Smooth muscle cell (in vitro differentiated cells): ENCODE data around the gene NAA38. TPM values are rescaled to one million over a fixed set of nuclear protein-coding genes. Genes with fewer than 3 reads are reported as not detected.

Source experiments
- DNase-seq: peaks from one replicate; lab custom pipeline; 2025; ENCODE audit not compliant: unreplicated experiment; lab: John Stamatoyannopoulos, UW
- H2AFZ ChIP-seq: fragments of 200-600 bp; sonication (generic); 2 replicates; pipeline ENCODE4 v1.6.0; 2016; ENCODE audit warnings: antibody characterized with exemption, low read depth, mild to moderate bottlenecking
- H3F3A ChIP-seq: fragments of 200-600 bp; sonication (generic); 2 replicates; pipeline ENCODE4 v1.6.0; 2017; ENCODE audit warnings: antibody characterized with exemption, low read depth
- H3K27ac ChIP-seq: fragments of 200-600 bp; sonication (generic); 2 replicates; pipeline ENCODE4 v1.5.1; 2016; ENCODE audit warnings: low read depth, mild to moderate bottlenecking
- H3K27me3 ChIP-seq: fragments of 200-600 bp; sonication (generic); 2 replicates; pipeline ENCODE4 v1.6.1; 2016; ENCODE audit warnings: low read depth, mild to moderate bottlenecking
- H3K36me3 ChIP-seq: fragments of 200-600 bp; sonication (generic); 2 replicates; pipeline ENCODE4 v1.5.1; 2016; ENCODE audit warnings: low read depth
- H3K4me1 ChIP-seq: fragments of 200-600 bp; sonication (generic); 2 replicates; pipeline ENCODE4 v1.5.1; 2016; ENCODE audit warnings: low read depth
- H3K4me2 ChIP-seq: fragments of 200-600 bp; sonication (generic); 2 replicates; pipeline ENCODE4 v1.6.0; 2016; ENCODE audit warnings: mild to moderate bottlenecking
- H3K4me3 ChIP-seq: fragments of 200-600 bp; sonication (generic); 2 replicates; pipeline ENCODE4 v1.5.1; 2016; ENCODE audit warnings: mild to moderate bottlenecking
- H3K79me2 ChIP-seq: fragments of 200-600 bp; sonication (generic); 2 replicates; pipeline ENCODE4 v1.6.0; 2016; ENCODE audit warnings: low read depth, mild to moderate bottlenecking
- H3K9ac ChIP-seq: fragments of 200-600 bp; sonication (generic); 2 replicates; pipeline ENCODE4 v1.6.0; 2016; ENCODE audit warnings: low read depth
- H3K9me3 ChIP-seq: fragments of 200-600 bp; sonication (generic); replicated peaks from 2 replicates; pipeline ENCODE4 v1.5.1; 2016; ENCODE audit warnings: low read depth
- H4K20me1 ChIP-seq: fragments of 200-600 bp; sonication (generic); 2 replicates; pipeline ENCODE4 v1.6.0; 2016; ENCODE audit warnings: low read depth
- CTCF ChIP-seq: fragments of 200-600 bp; sonication (generic); IDR thresholded peaks from 2 replicates; pipeline ENCODE4 v1.5.1; 2017; ENCODE audit warnings: borderline replicate concordance, mild to moderate bottlenecking, antibody characterized with exemption; ENCODE audit not compliant: insufficient read depth, poor library complexity, severe bottlenecking
- WGBS: methylation state at CpG from one replicate; pipeline ENCODE4 v1.1.7; 2016; ENCODE audit warnings: low lambda C conversion rate; 5-methylcytosine and 5-hydroxymethylcytosine counted together
- polyA plus RNA-seq: library from polyadenylated mRNA; unstranded; fragments of >200 nt; fragmentation: Nextera tagmentation; extraction: Ambion mirVana; gene quantifications from 2 replicates; pipeline ENCODE4 v1.2.1, GENCODE V29; 2016
- total RNA-seq: library from RNA; depleted of rRNA; stranded (reverse); fragments of >200 nt; gene quantifications from 2 replicates; pipeline ENCODE4 v1.2.3, GENCODE V29; 2014

Gene NAA38
- total and polyA plus RNA-seq, 2 experiments from 2014 or later: 76.4 to 99.4 TPM

GRCh38 chr17:7846765-7847661, 10.3 kb downstream of the NAA38 start:
- Histone ChIP-seq H3F3A (peaks cover 20% of the 10 kb centered on the region), H3K36me3 (no peaks in the 10 kb centered on the region), H2AFZ (no peak overlapping the region), H3K9me3 (no peaks in the 10 kb centered on the region), H4K20me1 (peaks cover 78% of the 10 kb centered on the region), H3K4me3 (no peak overlapping the region), H3K4me2 (no peak overlapping the region), H3K27me3 (no peaks in the 10 kb centered on the region), H3K9ac (no peak overlapping the region), H3K27ac (no peak overlapping the region), H3K4me1 (peaks cover 6% of the 10 kb centered on the region), H3K79me2 (peaks cover 56% of the 10 kb centered on the region)
- WGBS: 96% methylated on average over 21 of the region's 34 CpGs
- DNase-seq: no peak
- no peak for TF ChIP-seq CTCF

GRCh38 chr17:7846063-7846735, 11.2 kb downstream of the NAA38 start:
- DNase-seq: no peak
- Histone ChIP-seq H3K4me1 (peaks cover 6% of the 10 kb centered on the region), H3K79me2 (peaks cover 54% of the 10 kb centered on the region), H3F3A (peaks cover 18% of the 10 kb centered on the region), H3K36me3 (no peaks in the 10 kb centered on the region), H3K27ac (no peak overlapping the region), H4K20me1 (peaks cover 73% of the 10 kb centered on the region), H2AFZ (no peak overlapping the region), H3K4me2 (no peak overlapping the region), H3K9me3 (no peaks in the 10 kb centered on the region), H3K9ac (no peak overlapping the region), H3K27me3 (no peaks in the 10 kb centered on the region), H3K4me3 (no peak overlapping the region)
- WGBS: 94% methylated on average over 22 of the region's 22 CpGs
- TF ChIP-seq CTCF: no peak

GRCh38 chr17:7845359-7846062, 11.8 kb downstream of the NAA38 start:
- no peaks in the 10 kb centered on the region for H3K36me3 ChIP-seq
- no peaks in the 10 kb centered on the region for H3K9me3 ChIP-seq
- peak overlapping the region; percentile 90 for H3K4me2 ChIP-seq
- no peak for TF ChIP-seq CTCF
- WGBS: 90% methylated on average over 15 of the region's 15 CpGs
- no peaks in the 10 kb centered on the region for H3K27me3 ChIP-seq
- DNase-seq: no peak
- H3K79me2 ChIP-seq: peaks cover 52% of the 10 kb centered on the region
- H3K4me1 ChIP-seq: peaks cover 12% of the 10 kb centered on the region
- H2AFZ ChIP-seq: no peak overlapping the region
- peaks cover 73% of the 10 kb centered on the region for H4K20me1 ChIP-seq
- peak overlapping the region; percentile 100 for H3K9ac ChIP-seq
- H3K27ac ChIP-seq: peak overlapping the region; percentile 100
- H3F3A ChIP-seq: peaks cover 18% of the 10 kb centered on the region
- H3K4me3 ChIP-seq: peak overlapping the region; percentile 66
